Adrenal gland (tissue), 12 donors: ENCODE results near the gene TRAPPC6A. TPM values are rescaled to one million over a fixed set of nuclear protein-coding genes. Genes with fewer than 3 reads are reported as not detected.

Experiments
- DNase-seq, 7 donors: peaks; one replicate each; pipeline ENCODE4 v3.0.0-alpha.2; 2019 to 2020
- H3K27ac ChIP-seq, 5 donors: fragments of 200-600 bp; sonication (generic) in 4 of 5; 1 replicate in 3 of 5; 2 replicates in 2 of 5; pipeline versions ENCODE4 v1.5.1 to v1.8.0; 2016 to 2020; ENCODE audit warnings: mild to moderate bottlenecking in 1 of 5
- H3K27me3 ChIP-seq: fragments of 200-600 bp; 2 replicates; pipeline ENCODE4 v1.8.0; 2021
- H3K36me3 ChIP-seq, 2 donors: fragments of 200-600 bp; replicated peaks in 1 of 2; 1 replicate in 1 of 2; 2 replicates in 1 of 2; pipeline versions ENCODE4 v1.5.1 to v1.8.0; 2018 to 2022
- H3K4me1 ChIP-seq, 2 donors: fragments of 200-600 bp; replicated peaks in 1 of 2; 1 replicate in 1 of 2; 2 replicates in 1 of 2; pipeline versions ENCODE4 v1.5.1 to v1.8.0; 2018 to 2021
- H3K4me3 ChIP-seq, 4 donors: fragments of 200-600 bp; sonication (generic) in 3 of 4; one replicate each; pipeline ENCODE4 v1.5.1; 2016 to 2018
- H3K9me3 ChIP-seq, 3 donors: fragments of 200-600 bp; sonication (generic) in 1 of 3; replicated peaks in 1 of 3; 1 replicate in 2 of 3; 2 replicates in 1 of 3; pipeline versions ENCODE4 v1.5.1 to v1.8.0; 2016 to 2021
- CTCF ChIP-seq, 6 experiments: fragments of 450-650 bp in 4 of 6; fragments of 200-600 bp in 2 of 6; sonication (generic) in 1 of 6; IDR thresholded peaks; 1 replicate in 5 of 6; 2 replicates in 1 of 6; pipeline versions ENCODE4 v1.5.1 to v1.8.0; 2016 to 2021; ENCODE audit warnings: antibody characterized with exemption in 6 of 6, mild to moderate bottlenecking in 2 of 6, moderate library complexity in 1 of 6
- POLR2A ChIP-seq, 2 donors: fragments of 450-650 bp; IDR thresholded peaks; one replicate each; pipeline ENCODE4 v1.6.1; 2017; ENCODE audit warnings: antibody characterized with exemption in 2 of 2, mild to moderate bottlenecking in 2 of 2, moderate library complexity in 1 of 2
- WGBS, 4 donors: extraction: QIAGEN DNeasy Blood & Tissue Kit in 2 of 4; methylation state at CpG; one replicate each; pipeline versions ENCODE4 v1.1.5 to v1.1.7; 2013 to 2017; 5-methylcytosine and 5-hydroxymethylcytosine counted together
- intact Hi-C, 2 donors: fragments of 100-400 bp; cut with DNase I; formaldehyde crosslinking; loops; one replicate each; pipeline versions ENCODE4 v1.14.1 to v1.15.0; 2022 to 2023
- polyA plus RNA-seq, 3 donors: library from polyadenylated mRNA; stranded (reverse); fragments of 200-250 nt in 2 of 3; fragments of 350-450 nt in 1 of 3; fragmentation: Illumina TruSeq in 1 of 3; extraction: RNeasy Lipid Tissue Mini Kit (QIAGEN cat#74804) in 1 of 3; gene quantifications; one replicate each; pipeline ENCODE4 v1.2.3, GENCODE V29; 2013 to 2014
- total RNA-seq, 9 donors: library from RNA; depleted of rRNA in 4 of 9; stranded (reverse); fragments of >200 nt in 4 of 9; fragments of 120-200 nt in 1 of 9; fragmentation: NEBNext Ultra II Directional in 1 of 9; extraction: Animal tissue kit (Norgen Biotek cat#: 25700) in 1 of 9; gene quantifications; one replicate each; pipeline versions ENCODE4 v1.1.0 to v1.2.4, GENCODE V29; 2013 to 2023
- donor health status: healthy with polysubstance abuse.
- donor health status: Bipolar disorder and iron deficiency.
- donor health status: DM: yes; HTN: yes; CAD: no.
- donor health status: DM: no; HTN: no; CAD: no.
- donor health status: DM: no; HTN: no; CAD: no.
- donor health status: DM: yes; HTN: yes; CAD: no.

TRAPPC6A gene
- total and polyA plus RNA-seq, 12 donors = 5.1 to 71.4 (median 35.5) TPM

DNA sequence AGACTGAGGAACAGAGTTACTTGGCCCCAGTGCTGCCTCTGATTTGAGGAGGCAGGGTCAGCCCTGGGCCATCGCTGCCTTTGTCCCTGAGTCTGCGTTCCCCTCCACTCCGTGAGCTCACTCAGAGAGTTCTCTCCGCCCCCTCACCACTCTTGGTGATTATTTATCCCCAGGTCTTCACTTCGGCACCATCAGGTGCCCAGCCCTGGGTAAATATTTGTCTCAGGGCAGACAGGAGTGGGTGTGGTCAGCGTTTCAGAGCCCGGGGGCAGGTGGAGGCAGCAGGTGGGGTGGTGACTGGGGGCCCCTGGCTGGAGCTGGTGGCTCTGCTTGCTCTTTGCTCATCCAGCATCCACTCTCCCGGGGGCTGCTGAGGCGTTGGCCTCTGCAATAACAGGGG lies 64.4 kb downstream of the TRAPPC6A start:
- no peak overlapping the region for H3K27ac ChIP-seq
- H3K27me3 ChIP-seq = no peaks in the 10 kb centered on the region
- peaks cover 15 to 34% of the 10 kb centered on the region in 2 donors for H3K4me1 ChIP-seq
- TF ChIP-seq CTCF (IDR thresholded peaks at IDR 0.05) (no peak), POLR2A (IDR thresholded peaks at IDR 0.05) (no peak)
- no peaks in the 10 kb centered on the region for H3K9me3 ChIP-seq
- H3K36me3 ChIP-seq = no peaks in the 10 kb centered on the region
- intact Hi-C loops = no loop called here
- no peak for DNase-seq
- no peak overlapping the region for H3K4me3 ChIP-seq
- 47 to 81% (median 70%) methylated on average over 7 to 9 of the region's 9 CpGs for WGBS, 4 donors

Other genes starting within 250 kb of the TRAPPC6A start
- 1 to 10 TPM in 3 of 9 donors, under 1 TPM in 2, not detected in 4; 0.83 to 4.5 (median 1.3) TPM for gene APOC4, start 236.0 kb downstream of the TRAPPC6A start, total RNA-seq
- 1 to 10 TPM in 1 of 3 donors, under 1 TPM in 1, not detected in 1; 0.67 to 2.4 TPM for gene APOC4, start 236.0 kb downstream of the TRAPPC6A start, polyA plus RNA-seq
- 10 to 100 TPM in 2 of 9 donors, 1 to 10 TPM in 6, not detected in 1; 1.3 to 16.9 (median 4.7) TPM for gene APOC2, start 232.2 kb downstream of the TRAPPC6A start, total RNA-seq
- gene APOC2, start 232.2 kb downstream of the TRAPPC6A start, polyA plus RNA-seq = 10 to 100 TPM in 2 of 3 donors, 1 to 10 TPM in 1; 5.4 to 68.1 (median 14.2) TPM
- 100 to 1,000 TPM in 8 of 9 donors, 10 to 100 TPM in 1; 67.8 to 293 (median 254) TPM for gene CLPTM1, start 222.9 kb downstream of the TRAPPC6A start, total RNA-seq
- gene CLPTM1, start 222.9 kb downstream of the TRAPPC6A start, polyA plus RNA-seq = 100 to 1,000 TPM; 220 to 306 (median 233) TPM
- 10 to 100 TPM in 7 of 9 donors, 1 to 10 TPM in 2; 2.0 to 39.1 (median 11.6) TPM for gene RELB, start 176.8 kb downstream of the TRAPPC6A start, total RNA-seq
- 10 to 100 TPM in 2 of 3 donors, 1 to 10 TPM in 1; 3.9 to 17.7 (median 12.4) TPM for gene RELB, start 176.8 kb downstream of the TRAPPC6A start, polyA plus RNA-seq
- gene CLASRP, start 139.2 kb downstream of the TRAPPC6A start, total RNA-seq = 100 to 1,000 TPM in 1 of 9 donors, 10 to 100 TPM in 8; 19.8 to 137 (median 53.7) TPM
- gene CLASRP, start 139.2 kb downstream of the TRAPPC6A start, polyA plus RNA-seq = 100 to 1,000 TPM in 2 of 3 donors, 10 to 100 TPM in 1; 39.8 to 730 (median 246) TPM
- 1 to 10 TPM in 2 of 9 donors, under 1 TPM in 6, not detected in 1; 0.06 to 1.3 (median 0.68) TPM for gene ZNF296, start 101.8 kb downstream of the TRAPPC6A start, total RNA-seq
- 10 to 100 TPM in 1 of 3 donors, 1 to 10 TPM in 1, not detected in 1; 2.5 to 13.2 TPM for gene ZNF296, start 101.8 kb downstream of the TRAPPC6A start, polyA plus RNA-seq
- 10 to 100 TPM in 7 of 9 donors, 1 to 10 TPM in 2; 4.0 to 24.9 (median 14.6) TPM for gene GEMIN7, start 99.0 kb downstream of the TRAPPC6A start, total RNA-seq
- gene GEMIN7, start 99.0 kb downstream of the TRAPPC6A start, polyA plus RNA-seq = 10 to 100 TPM; 11.3 to 29.0 (median 23.9) TPM
- 10 to 100 TPM; 24.3 to 86.7 (median 53.1) TPM for gene PPP1R37, start 85.1 kb downstream of the TRAPPC6A start, total RNA-seq
- 100 to 1,000 TPM in 1 of 3 donors, 10 to 100 TPM in 2; 16.4 to 244 (median 45.4) TPM for gene PPP1R37, start 85.1 kb downstream of the TRAPPC6A start, polyA plus RNA-seq
- 1 to 10 TPM in 1 of 9 donors, under 1 TPM in 7, not detected in 1; 0.06 to 1.1 (median 0.27) TPM for gene NKPD1, start 17.3 kb downstream of the TRAPPC6A start, total RNA-seq
- under 1 TPM in 2 of 3 donors, not detected in 1; 0.13 to 0.16 TPM for gene NKPD1, start 17.3 kb downstream of the TRAPPC6A start, polyA plus RNA-seq
- gene BLOC1S3, start 547 bp upstream of the TRAPPC6A start, total RNA-seq = 10 to 100 TPM in 8 of 9 donors, 1 to 10 TPM in 1; 2.8 to 25.5 (median 18.4) TPM
- 10 to 100 TPM in 1 of 3 donors, 1 to 10 TPM in 2; 3.9 to 11.9 (median 4.1) TPM for gene BLOC1S3, start 547 bp upstream of the TRAPPC6A start, polyA plus RNA-seq
- 10 to 100 TPM in 8 of 9 donors, 1 to 10 TPM in 1; 3.3 to 26.4 (median 16.4) TPM for gene EXOC3L2, start 67.2 kb upstream of the TRAPPC6A start, total RNA-seq
- gene EXOC3L2, start 67.2 kb upstream of the TRAPPC6A start, polyA plus RNA-seq = 10 to 100 TPM in 2 of 3 donors, 1 to 10 TPM in 1; 2.1 to 24.6 (median 10.9) TPM
- gene MARK4, start 73.0 kb upstream of the TRAPPC6A start, total RNA-seq = 10 to 100 TPM in 8 of 9 donors, 1 to 10 TPM in 1; 5.6 to 41.9 (median 26.3) TPM
- 10 to 100 TPM; 19.1 to 53.3 (median 28.8) TPM for gene MARK4, start 73.0 kb upstream of the TRAPPC6A start, polyA plus RNA-seq
- gene CKM, start 144.6 kb upstream of the TRAPPC6A start, total RNA-seq = 10 to 100 TPM in 1 of 9 donors, 1 to 10 TPM in 1, under 1 TPM in 2, not detected in 5; 0.33 to 51.3 (median 0.84) TPM
- gene CKM, start 144.6 kb upstream of the TRAPPC6A start, polyA plus RNA-seq = 1 to 10 TPM in 2 of 3 donors, not detected in 1; 1.5 to 2.7 TPM
- under 1 TPM in 3 of 9 donors, not detected in 6; 0.17 to 0.30 (median 0.28) TPM for gene KLC3, start 162.5 kb upstream of the TRAPPC6A start, total RNA-seq
- under 1 TPM in 2 of 3 donors, not detected in 1; 0.16 to 0.17 TPM for gene KLC3, start 162.5 kb upstream of the TRAPPC6A start, polyA plus RNA-seq
- gene ERCC2, start 192.3 kb upstream of the TRAPPC6A start, total RNA-seq = 10 to 100 TPM; 10.1 to 31.9 (median 26.6) TPM
- 10 to 100 TPM; 19.6 to 53.3 (median 31.3) TPM for gene ERCC2, start 192.3 kb upstream of the TRAPPC6A start, polyA plus RNA-seq
- gene PPP1R13L, start 226.8 kb upstream of the TRAPPC6A start, total RNA-seq = 10 to 100 TPM in 8 of 9 donors, 1 to 10 TPM in 1; 1.7 to 55.7 (median 35.2) TPM
- 10 to 100 TPM; 11.9 to 95.2 (median 35.2) TPM for gene PPP1R13L, start 226.8 kb upstream of the TRAPPC6A start, polyA plus RNA-seq
- 1 to 10 TPM; 3.6 to 9.2 (median 6.6) TPM for gene POLR1G, start 228.4 kb upstream of the TRAPPC6A start, total RNA-seq
- 10 to 100 TPM in 1 of 3 donors, 1 to 10 TPM in 2; 3.1 to 11.3 (median 9.5) TPM for gene POLR1G, start 228.4 kb upstream of the TRAPPC6A start, polyA plus RNA-seq
- gene ERCC1, start 245.7 kb upstream of the TRAPPC6A start, total RNA-seq = 100 to 1,000 TPM in 2 of 9 donors, 10 to 100 TPM in 7; 63.6 to 107 (median 86.1) TPM
- 10 to 100 TPM; 62.9 to 89.2 (median 87.0) TPM for gene ERCC1, start 245.7 kb upstream of the TRAPPC6A start, polyA plus RNA-seq